ENCODE results near the gene SSC5D.
A peak's percentile ranks its signal among the peaks of the same experiment; 100 is the strongest.

The SSC5D gene

DNA sequence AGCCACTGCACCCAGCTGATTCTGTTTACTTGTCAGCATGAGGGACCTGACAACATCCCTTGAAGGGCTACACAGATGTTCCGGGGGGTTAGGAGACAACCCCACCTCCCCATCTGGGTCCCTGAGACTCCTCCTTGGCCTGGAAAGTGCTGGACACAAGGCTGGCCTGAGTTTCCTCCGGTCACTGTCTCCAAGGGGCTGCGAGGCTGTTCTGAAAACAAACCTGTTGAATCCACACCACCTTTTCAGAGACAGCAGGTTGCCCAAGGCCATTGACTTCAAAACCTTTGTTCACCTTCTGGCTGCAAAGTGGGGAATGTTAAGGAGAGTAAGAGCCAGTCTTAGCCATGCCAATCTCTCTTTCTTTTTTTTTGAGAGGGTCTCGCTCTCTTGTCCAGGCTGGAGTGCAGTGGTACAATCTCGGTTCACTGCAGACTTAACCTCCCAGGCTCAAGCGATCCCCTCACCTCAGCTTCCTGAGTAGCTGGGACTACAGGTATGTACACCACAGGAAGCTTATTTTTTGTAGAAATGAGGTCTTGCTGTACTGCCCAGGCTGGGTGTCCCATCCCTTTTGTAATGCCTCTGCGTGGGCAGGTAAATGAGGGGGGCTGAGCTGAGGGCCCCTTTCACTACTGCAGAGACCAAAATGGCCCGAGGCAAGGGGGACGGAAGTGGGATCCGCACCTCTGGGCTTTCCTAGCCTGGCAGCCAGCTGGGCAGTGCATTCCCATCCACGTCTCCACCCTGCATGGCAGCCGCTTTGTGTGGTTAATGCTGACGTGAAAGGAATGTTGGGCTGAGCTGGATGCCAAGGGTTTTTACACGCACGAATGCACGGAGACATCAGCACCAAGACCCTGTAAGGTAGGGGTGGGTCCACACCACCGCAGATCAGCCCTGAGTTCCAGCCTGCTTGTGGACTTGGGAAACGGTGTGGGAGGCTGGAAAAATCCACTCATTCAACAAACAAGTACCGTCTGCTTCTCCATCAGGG is 13.7 kb upstream of the SSC5D start:
- no peak for DNase-seq (ENCODE audit: low read depth)
- H3K4me3 ChIP-seq (ENCODE audit: low read depth, low read length): no peak overlapping the region
- TF ChIP-seq, protein P1, sequence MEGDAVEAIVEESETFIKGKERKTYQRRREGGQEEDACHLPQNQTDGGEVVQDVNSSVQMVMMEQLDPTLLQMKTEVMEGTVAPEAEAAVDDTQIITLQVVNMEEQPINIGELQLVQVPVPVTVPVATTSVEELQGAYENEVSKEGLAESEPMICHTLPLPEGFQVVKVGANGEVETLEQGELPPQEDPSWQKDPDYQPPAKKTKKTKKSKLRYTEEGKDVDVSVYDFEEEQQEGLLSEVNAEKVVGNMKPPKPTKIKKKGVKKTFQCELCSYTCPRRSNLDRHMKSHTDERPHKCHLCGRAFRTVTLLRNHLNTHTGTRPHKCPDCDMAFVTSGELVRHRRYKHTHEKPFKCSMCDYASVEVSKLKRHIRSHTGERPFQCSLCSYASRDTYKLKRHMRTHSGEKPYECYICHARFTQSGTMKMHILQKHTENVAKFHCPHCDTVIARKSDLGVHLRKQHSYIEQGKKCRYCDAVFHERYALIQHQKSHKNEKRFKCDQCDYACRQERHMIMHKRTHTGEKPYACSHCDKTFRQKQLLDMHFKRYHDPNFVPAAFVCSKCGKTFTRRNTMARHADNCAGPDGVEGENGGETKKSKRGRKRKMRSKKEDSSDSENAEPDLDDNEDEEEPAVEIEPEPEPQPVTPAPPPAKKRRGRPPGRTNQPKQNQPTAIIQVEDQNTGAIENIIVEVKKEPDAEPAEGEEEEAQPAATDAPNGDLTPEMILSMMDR (IDR thresholded peaks at IDR 0.05; ENCODE audit: low read depth, low read length, missing control alignments): no peak

DNA sequence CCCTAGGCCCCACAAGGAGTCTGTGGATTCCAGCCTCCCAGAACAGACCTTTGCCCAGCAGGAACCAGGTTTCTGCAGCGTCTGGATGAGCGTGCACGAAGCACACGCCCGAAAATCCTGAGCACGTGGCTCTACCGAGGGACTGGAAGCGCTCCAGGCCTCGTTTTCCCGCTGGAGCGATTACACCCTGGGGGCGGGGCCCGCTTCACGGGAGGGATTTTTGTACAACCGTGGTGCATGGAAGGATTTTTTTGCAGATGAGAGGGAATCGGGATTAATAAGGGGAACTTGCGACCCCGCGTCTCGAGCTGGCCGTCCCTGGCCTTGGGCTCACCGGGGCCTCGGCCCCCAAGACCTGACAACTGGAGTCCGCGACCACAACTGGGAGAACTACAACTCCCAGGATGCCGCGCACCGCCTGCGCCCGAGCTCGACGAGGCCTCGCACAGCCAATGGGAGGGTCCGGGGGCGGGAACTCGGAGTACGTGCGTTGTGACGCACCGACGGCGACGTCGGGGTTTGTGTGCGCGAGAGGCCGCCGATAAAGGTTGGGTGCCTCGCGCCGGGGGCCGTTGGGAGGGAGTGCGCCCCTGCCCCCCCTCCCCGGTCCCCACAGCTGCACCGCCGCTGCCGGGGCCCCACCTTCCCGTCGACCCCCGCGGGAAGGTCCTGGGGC is 12.0 kb upstream of the SSC5D start, which contains the start of gene ZNF628:
Gene ZNF628, plus strand, starts transcription at position 518 of the 676 bp plus-strand sequence. CDS start 3,294 bp downstream, outside the sequence.
- H3K4me3 ChIP-seq (ENCODE audit: low read depth, low read length): peak within 1 kb of the TSS; percentile 78
- TF ChIP-seq, protein P1 (IDR thresholded peaks at IDR 0.05; ENCODE audit: low read depth, low read length, missing control alignments): no peak
- DNase-seq (ENCODE audit: low read depth): peak; percentile 93

DNA sequence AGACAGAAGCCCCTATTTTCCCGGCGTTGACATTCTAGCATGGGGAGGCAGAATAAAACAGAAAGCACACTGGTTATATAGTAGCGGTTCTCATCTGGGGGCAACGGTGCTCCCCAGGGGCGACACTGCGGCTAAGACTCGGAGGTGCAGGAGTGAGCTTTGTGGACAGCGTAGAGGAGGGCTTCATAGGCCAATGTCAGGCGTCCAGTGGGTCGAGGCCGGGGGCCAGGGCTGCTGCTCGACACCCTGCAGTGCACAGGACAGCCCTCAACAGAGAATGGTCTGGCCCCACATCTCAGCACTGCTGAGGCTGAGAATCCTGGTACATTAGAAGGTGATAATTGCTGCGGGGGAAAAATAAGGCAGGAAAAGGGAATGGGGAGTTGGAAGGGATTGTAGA is 10.3 kb upstream of the SSC5D start:
- TF ChIP-seq, protein P1 (IDR thresholded peaks at IDR 0.05; ENCODE audit: low read depth, low read length, missing control alignments): no peak
- H3K4me3 ChIP-seq (ENCODE audit: low read depth, low read length): peak overlapping the region; percentile 78; the same call in 1 of the 2 replicates

GRCh38 chr19:55478364-55478763 is 9.9 kb upstream of the SSC5D start:
- no peak for DNase-seq (ENCODE audit: low read depth)
- TF ChIP-seq, protein P1 (IDR thresholded peaks at IDR 0.05; ENCODE audit: low read depth, low read length, missing control alignments): no peak
- H3K4me3 ChIP-seq (ENCODE audit: low read depth, low read length): no peak overlapping the region

More for the DNA sequence above, 10.3 kb upstream of the SSC5D start:
- DNase-seq (ENCODE audit: low read depth): no peak

DNA sequence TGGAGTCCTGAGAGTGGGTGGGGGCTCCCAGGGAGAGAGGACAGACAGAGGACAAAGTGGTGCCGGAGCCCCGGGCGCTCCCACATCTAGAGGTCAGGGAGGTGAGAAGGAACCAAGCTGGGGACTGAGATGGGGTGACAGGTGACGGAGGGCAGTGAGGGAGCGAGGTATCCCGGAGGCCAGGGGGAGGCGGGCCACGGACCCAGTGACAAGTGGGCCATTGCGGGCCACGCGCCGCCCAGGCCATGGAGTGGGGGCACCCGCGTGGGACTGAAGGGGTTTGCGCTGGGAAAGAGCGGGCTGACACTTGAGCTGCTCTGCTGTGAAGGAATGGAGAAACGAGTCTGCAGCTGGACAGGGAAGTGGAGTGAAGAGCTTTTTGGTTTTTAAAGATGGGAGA is 9.2 kb upstream of the SSC5D start:
- DNase-seq (ENCODE audit: low read depth): no peak
- no peak overlapping the region for H3K4me3 ChIP-seq (ENCODE audit: low read depth, low read length)
- TF ChIP-seq, protein P1 (IDR thresholded peaks at IDR 0.05; ENCODE audit: low read depth, low read length, missing control alignments): no peak

DNA sequence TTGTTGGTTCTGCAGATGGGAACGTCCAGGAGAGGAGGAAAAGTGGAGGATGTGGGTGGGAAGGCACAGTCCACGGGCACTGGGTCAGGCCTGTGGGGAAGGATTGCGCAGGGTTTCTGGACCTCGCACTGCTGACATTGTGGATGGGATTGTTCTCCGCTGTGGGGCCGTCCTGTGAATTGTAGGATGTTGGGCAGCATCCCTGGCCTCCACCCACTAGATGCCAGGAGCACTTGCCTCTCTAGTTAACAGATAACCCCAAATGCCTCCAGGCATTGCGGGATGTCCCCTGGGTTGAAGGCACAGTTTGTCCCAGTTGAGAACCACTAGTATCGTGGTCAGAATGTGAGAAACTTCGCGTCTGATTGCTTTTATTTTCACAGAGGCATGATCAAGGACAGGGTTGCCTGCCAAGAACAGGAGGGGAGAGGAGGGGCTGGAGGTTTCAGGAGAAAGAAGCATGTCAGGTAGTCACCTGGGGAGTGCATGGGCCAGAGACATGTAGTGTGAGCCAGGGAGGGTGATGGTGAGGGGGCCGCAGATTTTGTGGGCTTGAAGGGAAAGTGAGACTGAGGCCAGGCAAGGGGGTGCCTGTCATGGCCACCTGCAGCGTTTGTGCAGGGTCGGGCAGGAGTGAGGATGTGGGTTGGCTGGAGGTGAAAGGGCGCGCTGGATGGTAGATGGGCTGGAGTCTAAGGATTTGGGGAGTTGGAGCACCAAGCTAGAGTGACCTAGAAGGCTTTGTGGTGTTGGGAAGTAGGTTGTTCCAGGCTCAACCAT is 8.6 kb upstream of the SSC5D start:
- no peak for DNase-seq (ENCODE audit: low read depth)
- H3K4me3 ChIP-seq (ENCODE audit: low read depth, low read length): no peak overlapping the region

More for the DNA sequence above, 8.6 kb upstream of the SSC5D start:
- TF ChIP-seq, protein P1 (IDR thresholded peaks at IDR 0.05; ENCODE audit: low read depth, low read length, missing control alignments): no peak

All from GM12864 (cell line).